ENCODE data around the gene C1orf52. TPM values are rescaled to one million over a fixed set of nuclear protein-coding genes. Genes with fewer than 3 reads are reported as not detected.

Gene C1orf52
- total and polyA plus RNA-seq, 4 experiments from 2014 or later = 21.2 to 41.6 (median 32.7) TPM

- H3K4me3 Mint-ChIP-seq = peak overlapping the region in 7 of 8 donors; percentile 39 to 67 (median 55)
- no peaks in the 10 kb centered on the region for H3K9me3 Mint-ChIP-seq
- Histone ChIP-seq H3K9me3 (ENCODE audit: control insufficient read depth in 1 of 2, low read length in 2 of 2) (no peaks in the 10 kb centered on the region), H3K36me3 (ENCODE audit: insufficient read depth, low read length) (no peaks in the 10 kb centered on the region), H3K27ac (ENCODE audit: low read depth, low read length) (no peak overlapping the region), H3K27me3 (ENCODE audit: insufficient read depth, low read length) (no peaks in the 10 kb centered on the region), H3K4me3 (ENCODE audit: low read length in 2 of 2) (no peak overlapping the region), H3K4me1 (ENCODE audit: insufficient read depth, low read length) (peaks cover 16% of the 10 kb centered on the region)
- peak overlapping the region; percentile 23 to 77 (median 62) for H3K27ac Mint-ChIP-seq
- DNase-seq = peak; percentile 50 to 85 (median 60)
- intact Hi-C loops (cut with micrococcal nuclease) = loop anchor here (1.0 kb wide), 1 partner anchor 22 kb away; the partner anchor contains the start of gene BCL10
- CTCF ChIA-PET (ENCODE audit: partially characterized antibody) = interaction anchor here (0.8 to 4.4 kb wide), 2 partner anchors 10 to 39 kb away, joined by 4 to 19 read pairs; partner anchors contain the start of gene C1orf52
- H3K36me3 Mint-ChIP-seq = no peaks in the 10 kb centered on the region
- peaks cover 0 to 1% of the 10 kb centered on the region in 2 donors for H3K27me3 Mint-ChIP-seq
- POLR2A ChIA-PET (ENCODE audit: partially characterized antibody) = interaction anchor here (2.1 to 4.5 kb wide), 2 partner anchors 22 to 353 kb away, joined by 6 to 28 read pairs; partner anchors contain the start of gene BCL10
- H3K4me1 Mint-ChIP-seq = peaks cover 14 to 27% (median 18%) of the 10 kb centered on the region in 4 donors
These were observed 38.6 kb upstream of the C1orf52 start for GRCh38 chr1:85297855-85298629.

GRCh38 chr1:85297538-85297854 lies 38.0 kb upstream of the C1orf52 start:
- Histone ChIP-seq H3K36me3 (ENCODE audit: insufficient read depth, low read length) (no peaks in the 10 kb centered on the region), H3K27me3 (ENCODE audit: insufficient read depth, low read length) (no peaks in the 10 kb centered on the region), H3K27ac (ENCODE audit: low read depth, low read length) (no peak overlapping the region), H3K4me3 (ENCODE audit: low read length in 2 of 2) (no peak overlapping the region), H3K9me3 (ENCODE audit: control insufficient read depth in 1 of 2, low read length in 2 of 2) (no peaks in the 10 kb centered on the region), H3K4me1 (ENCODE audit: insufficient read depth, low read length) (peaks cover 16% of the 10 kb centered on the region)
- Mint-ChIP-seq H3K27me3 (peaks cover 1 to 2% of the 10 kb centered on the region in 2 donors), H3K9me3 (no peaks in the 10 kb centered on the region), H3K4me1 (peaks cover 14 to 27% (median 18%) of the 10 kb centered on the region in 4 donors), H3K36me3 (no peaks in the 10 kb centered on the region), H3K4me3 (peak overlapping the region in 3 of 8 donors; percentile 56 to 67 (median 66)), H3K27ac (peak overlapping the region in 4 of 7 donors; percentile 23 to 77 (median 32))
- DNase-seq = no peak
- ChIA-PET CTCF (ENCODE audit: partially characterized antibody) (interaction anchor here (4.4 kb wide), 1 partner anchor 11 kb away, joined by 19 read pairs; no protein-coding TSS in a partner anchor), POLR2A (ENCODE audit: partially characterized antibody) (interaction anchor here (2.1 to 4.5 kb wide), 2 partner anchors 21 to 353 kb away, joined by 6 to 28 read pairs; partner anchors contain the start of gene BCL10)
- intact Hi-C loops (cut with micrococcal nuclease) = no loop called here

DNA sequence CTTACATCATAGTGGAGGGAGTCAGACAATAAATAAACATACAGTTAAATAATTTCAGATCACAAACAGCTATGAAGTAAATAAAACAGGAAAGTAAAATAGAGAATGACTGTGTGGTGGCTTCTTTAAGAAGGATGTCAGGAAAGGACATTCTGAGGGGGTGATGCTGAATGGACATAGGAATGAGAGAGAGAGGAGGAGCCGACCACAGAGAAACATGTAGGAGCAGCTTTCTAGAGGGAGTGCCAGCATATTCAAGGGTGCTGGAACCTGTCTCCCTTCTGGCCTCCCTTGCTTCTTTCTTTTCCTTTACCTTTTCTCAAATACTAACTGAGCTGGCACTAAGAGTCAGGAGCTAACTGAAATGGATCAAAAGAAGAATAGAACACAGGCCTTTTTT lies 37.5 kb upstream of the C1orf52 start:
- no peaks in the 10 kb centered on the region for H3K36me3 Mint-ChIP-seq
- ChIA-PET POLR2A (ENCODE audit: partially characterized antibody) (interaction anchor here (1.3 to 4.5 kb wide), 3 partner anchors 21 to 352 kb away, joined by 3 to 28 read pairs (median 6); partner anchors contain the start of gene BCL10), CTCF (ENCODE audit: partially characterized antibody) (interaction anchor here (4.4 kb wide), 1 partner anchor 11 kb away, joined by 19 read pairs; no protein-coding TSS in a partner anchor)
- DNase-seq = no peak
- Histone ChIP-seq H3K27me3 (ENCODE audit: insufficient read depth, low read length) (no peaks in the 10 kb centered on the region), H3K4me3 (ENCODE audit: low read length in 2 of 2) (no peak overlapping the region), H3K4me1 (ENCODE audit: insufficient read depth, low read length) (peaks cover 16% of the 10 kb centered on the region), H3K9me3 (ENCODE audit: control insufficient read depth in 1 of 2, low read length in 2 of 2) (no peaks in the 10 kb centered on the region), H3K36me3 (ENCODE audit: insufficient read depth, low read length) (no peaks in the 10 kb centered on the region), H3K27ac (ENCODE audit: low read depth, low read length) (no peak overlapping the region)
- H3K4me1 Mint-ChIP-seq = peaks cover 14 to 27% (median 18%) of the 10 kb centered on the region in 4 donors
- intact Hi-C loops (cut with micrococcal nuclease) = no loop called here
- H3K27me3 Mint-ChIP-seq = peaks cover 1 to 2% of the 10 kb centered on the region in 2 donors
- peak overlapping the region in 3 of 7 donors; percentile 1 to 34 (median 4) for H3K27ac Mint-ChIP-seq
- H3K4me3 Mint-ChIP-seq = peak overlapping the region in 1 of 8 donors; percentile 67
- H3K9me3 Mint-ChIP-seq = no peaks in the 10 kb centered on the region

GRCh38 chr1:85295654-85296053 lies 36.2 kb upstream of the C1orf52 start:
- POLR2A ChIA-PET (ENCODE audit: partially characterized antibody) = interaction anchor here (4.5 kb wide), 1 partner anchor 20 kb away, joined by 28 read pairs; the partner anchor contains the start of gene BCL10
- H3K27ac Mint-ChIP-seq = no peak overlapping the region
- Histone ChIP-seq H3K9me3 (ENCODE audit: control insufficient read depth in 1 of 2, low read length in 2 of 2) (no peaks in the 10 kb centered on the region), H3K4me3 (ENCODE audit: low read length in 2 of 2) (no peak overlapping the region), H3K27ac (ENCODE audit: low read depth, low read length) (no peak overlapping the region), H3K36me3 (ENCODE audit: insufficient read depth, low read length) (no peaks in the 10 kb centered on the region), H3K27me3 (ENCODE audit: insufficient read depth, low read length) (no peaks in the 10 kb centered on the region), H3K4me1 (ENCODE audit: insufficient read depth, low read length) (peaks cover 16% of the 10 kb centered on the region)
- H3K36me3 Mint-ChIP-seq = no peaks in the 10 kb centered on the region
- intact Hi-C loops (cut with micrococcal nuclease) = no loop called here
- CTCF ChIA-PET (ENCODE audit: partially characterized antibody) = interaction anchor here (4.4 kb wide), 1 partner anchor 13 kb away, joined by 19 read pairs; no protein-coding TSS in a partner anchor
- H3K27me3 Mint-ChIP-seq = peaks cover 1 to 2% of the 10 kb centered on the region in 2 donors
- no peak for DNase-seq
- peaks cover 14 to 27% (median 18%) of the 10 kb centered on the region in 4 donors for H3K4me1 Mint-ChIP-seq
- no peak overlapping the region for H3K4me3 Mint-ChIP-seq
- H3K9me3 Mint-ChIP-seq = no peaks in the 10 kb centered on the region

DNA sequence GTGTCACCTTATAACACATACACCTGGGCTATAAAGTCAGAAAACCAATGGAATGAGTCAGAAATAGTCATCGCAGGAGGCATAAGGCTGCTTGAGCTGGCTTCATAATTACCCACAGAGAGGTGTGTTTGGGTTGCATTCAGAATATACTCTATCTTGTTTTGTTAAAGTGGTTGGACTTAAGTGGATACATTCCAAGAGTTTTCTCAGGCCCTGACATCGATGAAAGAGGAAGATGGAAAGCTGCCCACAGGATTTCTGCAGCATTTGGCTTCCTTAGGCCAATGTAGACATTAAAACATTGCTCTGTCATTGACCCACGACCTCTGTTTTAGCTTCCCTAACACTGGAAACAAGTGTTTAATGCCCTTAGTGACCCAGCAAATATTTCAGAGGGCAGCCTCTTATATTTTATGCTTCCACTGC lies 35.6 kb upstream of the C1orf52 start:
- Mint-ChIP-seq H3K4me3 (no peak overlapping the region), H3K9me3 (no peaks in the 10 kb centered on the region), H3K27ac (no peak overlapping the region), H3K4me1 (peaks cover 14 to 27% (median 18%) of the 10 kb centered on the region in 4 donors), H3K36me3 (no peaks in the 10 kb centered on the region), H3K27me3 (peaks cover 1 to 2% of the 10 kb centered on the region in 2 donors)
- CTCF ChIA-PET (ENCODE audit: partially characterized antibody) = interaction anchor here (4.4 kb wide), 1 partner anchor 13 kb away, joined by 19 read pairs; no protein-coding TSS in a partner anchor
- POLR2A ChIA-PET (ENCODE audit: partially characterized antibody) = interaction anchor here (4.5 kb wide), 1 partner anchor 19 kb away, joined by 28 read pairs; the partner anchor contains the start of gene BCL10
- Histone ChIP-seq H3K4me3 (ENCODE audit: low read length in 2 of 2) (no peak overlapping the region), H3K27ac (ENCODE audit: low read depth, low read length) (no peak overlapping the region), H3K4me1 (ENCODE audit: insufficient read depth, low read length) (peaks cover 16% of the 10 kb centered on the region), H3K36me3 (ENCODE audit: insufficient read depth, low read length) (no peaks in the 10 kb centered on the region), H3K9me3 (ENCODE audit: control insufficient read depth in 1 of 2, low read length in 2 of 2) (no peaks in the 10 kb centered on the region), H3K27me3 (ENCODE audit: insufficient read depth, low read length) (no peaks in the 10 kb centered on the region)
- DNase-seq = no peak
- intact Hi-C loops (cut with micrococcal nuclease) = no loop called here

DNA sequence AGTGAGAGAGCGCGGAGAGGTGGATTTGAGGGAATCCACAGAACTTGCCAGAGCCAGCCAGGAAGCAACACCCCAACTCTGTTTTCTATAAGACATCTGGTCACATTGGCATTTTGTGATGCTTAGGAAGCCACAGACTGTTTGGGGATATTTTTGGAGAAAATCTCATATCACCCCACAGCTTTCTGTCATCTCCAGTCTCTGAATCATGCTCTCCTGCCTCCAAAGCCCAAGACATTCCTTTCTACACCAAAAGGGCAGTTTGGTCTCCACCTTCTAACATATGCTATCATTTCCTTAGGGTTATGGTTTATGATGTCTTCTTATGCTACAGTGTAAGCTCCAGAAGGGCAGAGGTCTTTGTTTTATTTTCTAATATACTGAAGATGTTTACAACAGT lies 31.4 kb upstream of the C1orf52 start:
- POLR2A ChIA-PET (ENCODE audit: partially characterized antibody) = no interaction called here
- CTCF ChIA-PET (ENCODE audit: partially characterized antibody) = interaction anchor here (1.7 kb wide), 1 partner anchor 31 kb away, joined by 3 read pairs; the partner anchor contains the start of gene C1orf52

DNA sequence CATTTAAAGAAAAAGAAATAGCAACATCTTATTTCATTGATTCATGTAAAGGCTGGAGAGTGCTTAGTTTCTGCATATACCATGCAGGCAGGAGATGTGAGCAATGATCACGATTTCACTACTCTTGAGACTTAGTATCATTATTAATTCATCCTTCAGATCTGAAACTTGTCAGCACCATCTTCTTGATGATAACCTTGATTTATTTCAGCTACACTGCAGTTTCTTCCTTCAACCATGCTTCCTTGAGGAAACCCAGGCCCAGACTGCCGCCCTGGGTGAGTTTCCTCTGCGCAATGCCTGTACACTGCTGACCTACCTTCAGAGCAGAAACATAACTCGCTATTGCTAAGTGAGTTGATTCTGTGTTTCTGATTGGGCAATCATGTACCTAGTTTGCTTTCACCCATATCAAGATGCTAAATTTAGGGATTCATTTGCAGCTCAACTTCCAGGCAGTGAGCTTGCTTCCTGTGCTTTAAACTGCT lies 30.4 kb upstream of the C1orf52 start:
- H3K4me3 Mint-ChIP-seq = no peak overlapping the region
- H3K4me1 Mint-ChIP-seq = no peaks in the 10 kb centered on the region
- no peaks in the 10 kb centered on the region for H3K4me1 ChIP-seq (ENCODE audit: insufficient read depth, low read length)
- CTCF ChIA-PET (ENCODE audit: partially characterized antibody) = interaction anchor here (1.7 kb wide), 1 partner anchor 30 kb away, joined by 3 read pairs; the partner anchor contains the start of gene C1orf52
- no peaks in the 10 kb centered on the region for H3K9me3 Mint-ChIP-seq
- no peaks in the 10 kb centered on the region for H3K9me3 ChIP-seq (ENCODE audit: control insufficient read depth in 1 of 2, low read length in 2 of 2)
- H3K36me3 ChIP-seq (ENCODE audit: insufficient read depth, low read length) = no peaks in the 10 kb centered on the region
- no peaks in the 10 kb centered on the region for H3K36me3 Mint-ChIP-seq
- no peak overlapping the region for H3K27ac ChIP-seq (ENCODE audit: low read depth, low read length)
- H3K27ac Mint-ChIP-seq = no peak overlapping the region
- POLR2A ChIA-PET (ENCODE audit: partially characterized antibody) = no interaction called here
- no peak for DNase-seq
- no peak overlapping the region for H3K4me3 ChIP-seq (ENCODE audit: low read length in 2 of 2)
- H3K27me3 ChIP-seq (ENCODE audit: insufficient read depth, low read length) = no peaks in the 10 kb centered on the region
- intact Hi-C loops (cut with micrococcal nuclease) = no loop called here
- H3K27me3 Mint-ChIP-seq = peaks cover 1 to 2% of the 10 kb centered on the region in 2 donors

More for the DNA sequence above, 31.4 kb upstream of the C1orf52 start:
- H3K27me3 ChIP-seq (ENCODE audit: insufficient read depth, low read length) = no peaks in the 10 kb centered on the region
- no peaks in the 10 kb centered on the region for H3K4me1 Mint-ChIP-seq
- H3K9me3 ChIP-seq (ENCODE audit: control insufficient read depth in 1 of 2, low read length in 2 of 2) = no peaks in the 10 kb centered on the region
- no peak overlapping the region for H3K27ac Mint-ChIP-seq
- H3K4me1 ChIP-seq (ENCODE audit: insufficient read depth, low read length) = no peaks in the 10 kb centered on the region
- H3K4me3 ChIP-seq (ENCODE audit: low read length in 2 of 2) = no peak overlapping the region
- H3K4me3 Mint-ChIP-seq = no peak overlapping the region
- no peak for DNase-seq
- H3K27ac ChIP-seq (ENCODE audit: low read depth, low read length) = no peak overlapping the region
- intact Hi-C loops (cut with micrococcal nuclease) = no loop called here
- H3K36me3 Mint-ChIP-seq = no peaks in the 10 kb centered on the region
- no peaks in the 10 kb centered on the region for H3K9me3 Mint-ChIP-seq
- no peaks in the 10 kb centered on the region for H3K36me3 ChIP-seq (ENCODE audit: insufficient read depth, low read length)
- peaks cover 1 to 2% of the 10 kb centered on the region in 2 donors for H3K27me3 Mint-ChIP-seq
